GM12892 (cell line): ENCODE results near the gene PPP1R26.
"Not testable (repeated sequence)": the region's sequence is repeated elsewhere in the genome, so short reads cannot be mapped to it uniquely, and the experiment has no call there.

Experiments used
- POLR2A ChIP-seq: IDR thresholded peaks from 2 replicates; pipeline ENCODE4 v1.6.1; 2011; ENCODE audit warnings: low read depth, low read length, control low read depth
- POLR2AphosphoS5 ChIP-seq: IDR thresholded peaks from 2 replicates; pipeline ENCODE4 v1.6.1; 2011; ENCODE audit warnings: low read depth, low read length, control low read depth

- not testable (repeated sequence) for TF ChIP-seq POLR2A, POLR2AphosphoS5
These were observed 38.2 kb upstream of the PPP1R26 start for GRCh38 chr9:135441105-135442071.
